Measurements from ENCODE around the gene GSN. TPM values are rescaled to one million over a fixed set of nuclear protein-coding genes. Genes with fewer than 3 reads are reported as not detected.

GSN gene
- polyA plus RNA-seq, 2 of the 4 experiments (the other 2 are of a cell fraction), result 33.7 to 77.2 TPM

DNA sequence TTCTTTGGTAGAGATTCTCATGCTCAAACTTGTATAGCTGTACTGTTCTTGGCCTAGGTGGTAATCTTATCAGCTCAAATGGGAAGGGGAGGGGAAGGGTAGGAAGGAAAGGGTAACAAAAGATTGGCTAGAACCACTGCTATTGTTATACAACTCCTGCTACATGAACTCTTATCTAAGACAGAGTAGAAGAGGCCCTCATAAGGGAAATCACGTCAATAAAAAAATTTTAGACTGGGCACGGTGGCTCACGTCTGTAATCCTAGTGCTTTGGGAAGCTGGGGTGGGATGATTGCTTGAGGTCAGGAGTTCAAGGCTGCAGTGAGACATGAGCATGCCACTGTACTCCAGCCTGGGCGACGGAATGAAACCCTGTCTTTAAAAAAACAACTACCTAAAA, 86.2 kb downstream of the GSN start:
- Histone ChIP-seq H3K27ac (no peak overlapping the region), H3K4me1 (peaks cover 42% of the 10 kb centered on the region), H3K9me3 (no peaks in the 10 kb centered on the region), H3K4me2 (no peak overlapping the region), H3K4me3 (no peak overlapping the region)
- FAIRE-seq (no peak), DNase-seq (ENCODE audit: low read depth in 1 of 2, low spot score in 1 of 2) (no peak), ATAC-seq (no peak)
- 92% methylated on average over 5 of the region's 5 CpGs for WGBS (ENCODE audit: missing lambda C conversion rate)
- no peak for TF ChIP-seq ESRRA (IDR thresholded peaks at IDR 0.05; ENCODE audit: borderline replicate concordance, low read length)
- no peak for TF ChIP-seq SMC3 (IDR thresholded peaks at IDR 0.05)
- no peak for TF ChIP-seq ZC3H11A (IDR thresholded peaks at IDR 0.05)
- TF ChIP-seq E2F6 (IDR thresholded peaks at IDR 0.05; ENCODE audit: borderline replicate concordance, low read depth), result no peak
- no peak for TF ChIP-seq ZFP36 (IDR thresholded peaks at IDR 0.05; ENCODE audit: borderline replicate concordance, partially characterized antibody)
- TF ChIP-seq CHD2 (IDR thresholded peaks at IDR 0.05; ENCODE audit: low read length, partially characterized antibody), result no peak
- no peak for TF ChIP-seq ZNF302 (CRISPR knock-in tag; IDR thresholded peaks at IDR 0.05)
- no peak for TF ChIP-seq KDM5A (IDR thresholded peaks at IDR 0.05)
- TF ChIP-seq HMGXB4 (CRISPR knock-in tag; IDR thresholded peaks at IDR 0.05; ENCODE audit: borderline replicate concordance), result no peak
- TF ChIP-seq HOXB5 (CRISPR knock-in tag; IDR thresholded peaks at IDR 0.05), result no peak
- no peak for TF ChIP-seq FOXS1 (CRISPR knock-in tag; IDR thresholded peaks at IDR 0.05)
- no peak for TF ChIP-seq EP300 (IDR thresholded peaks at IDR 0.05)
- no peak for TF ChIP-seq ATOH8 (CRISPR knock-in tag; IDR thresholded peaks at IDR 0.05; ENCODE audit: low read depth)
- no peak for TF ChIP-seq EHF (CRISPR knock-in tag; IDR thresholded peaks at IDR 0.05)
- TF ChIP-seq, protein P1, sequence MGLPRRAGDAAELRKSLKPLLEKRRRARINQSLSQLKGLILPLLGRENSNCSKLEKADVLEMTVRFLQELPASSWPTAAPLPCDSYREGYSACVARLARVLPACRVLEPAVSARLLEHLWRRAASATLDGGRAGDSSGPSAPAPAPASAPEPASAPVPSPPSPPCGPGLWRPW (IDR thresholded peaks at IDR 0.05), result no peak
- no peak for TF ChIP-seq TP53 (CRISPR knock-in tag; IDR thresholded peaks at IDR 0.05)
- TF ChIP-seq MYC (IDR thresholded peaks at IDR 0.05; ENCODE audit: borderline replicate concordance, low read length), result no peak
- POLR2A ChIA-PET, result no interaction called here
- CTCF ChIA-PET, result interaction anchor here (1.0 to 3.4 kb wide), 4 partner anchors 10 to 34 kb away, joined by 3 to 21 read pairs (median 8); no protein-coding TSS in a partner anchor

DNA sequence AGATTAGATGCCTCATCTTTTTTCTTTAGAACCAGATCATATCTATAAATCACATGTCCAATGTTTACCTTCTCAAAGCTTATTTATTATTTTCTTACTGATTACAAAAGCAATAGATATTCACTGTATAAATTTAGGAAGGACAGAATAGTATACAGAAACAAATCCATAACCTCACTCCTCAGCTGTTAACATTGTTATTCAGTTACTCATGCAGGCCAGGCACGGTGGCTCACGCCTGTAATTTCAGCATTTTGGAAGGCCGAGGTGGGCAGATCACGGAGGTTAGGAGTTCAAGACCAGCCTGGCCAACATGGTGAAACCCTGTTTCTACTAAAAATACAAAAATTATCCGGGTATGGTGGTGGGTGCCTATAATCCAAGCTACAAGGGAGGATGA, 86.8 kb downstream of the GSN start:
- FAIRE-seq (no peak), DNase-seq (ENCODE audit: low read depth in 1 of 2, low spot score in 1 of 2) (no peak), ATAC-seq (no peak)
- Histone ChIP-seq H3K4me1 (peaks cover 48% of the 10 kb centered on the region), H3K4me2 (no peak overlapping the region), H3K4me3 (no peak overlapping the region), H3K27ac (no peak overlapping the region), H3K9me3 (no peaks in the 10 kb centered on the region)
- POLR2A ChIA-PET, result no interaction called here
- WGBS (ENCODE audit: missing lambda C conversion rate), result 86% methylated on average over 5 of the region's 5 CpGs
- CTCF ChIA-PET, result interaction anchor here (1.0 to 3.4 kb wide), 4 partner anchors 10 to 35 kb away, joined by 3 to 21 read pairs (median 8); no protein-coding TSS in a partner anchor
- no peak for TF ChIP-seq EHMT2 (IDR thresholded peaks at IDR 0.05; ENCODE audit: low read depth)

- Histone ChIP-seq H3K4me2 (peak overlapping the region; percentile 50), H3K4me1 (peaks cover 54% of the 10 kb centered on the region), H3K27ac (peak overlapping the region in 1 of 2 experiments; percentile 47; a peak in 2 of 6 replicates), H3K9me3 (no peaks in the 10 kb centered on the region), H3K4me3 (no peak overlapping the region)
- TF ChIP-seq MAZ (IDR thresholded peaks at IDR 0.05; ENCODE audit: borderline replicate concordance, low read depth, low read length) (no peak), RARB (CRISPR knock-in tag; IDR thresholded peaks at IDR 0.05) (no peak), POLR2A (IDR thresholded peaks at IDR 0.05; ENCODE audit: low read length) (no peak), RFX5 (IDR thresholded peaks at IDR 0.05) (no peak), KDM1A (IDR thresholded peaks at IDR 0.05; ENCODE audit: low read depth) (no peak), CBX2 (IDR thresholded peaks at IDR 0.05; ENCODE audit: borderline replicate concordance, low read depth) (no peak), RAD21 (conservative IDR thresholded peaks at IDR 0.05 in 1 of 2, IDR thresholded peaks at IDR 0.05 in 1 of 2) (no peak), CEBPB (IDR thresholded peaks at IDR 0.05) (no peak), JUNB (IDR thresholded peaks at IDR 0.05) (no peak), EHF (CRISPR knock-in tag; IDR thresholded peaks at IDR 0.05) (no peak), CTCF (IDR thresholded peaks at IDR 0.05) (no peak), PHF8 (IDR thresholded peaks at IDR 0.05; ENCODE audit: borderline replicate concordance, low read depth) (no peak), TP53 (CRISPR knock-in tag; IDR thresholded peaks at IDR 0.05) (no peak), EP300 (IDR thresholded peaks at IDR 0.05) (no peak)
- ChIA-PET POLR2A (no interaction called here), CTCF (interaction anchor here (1.1 to 2.2 kb wide), 5 partner anchors 19 to 193 kb away, joined by 3 to 13 read pairs (median 6); no protein-coding TSS in a partner anchor)
- DNase-seq (ENCODE audit: low read depth in 1 of 2, low spot score in 1 of 2) (no peak), ATAC-seq (no peak), FAIRE-seq (no peak)
- 85% methylated on average over 3 of the region's 3 CpGs for WGBS (ENCODE audit: missing lambda C conversion rate)
These were observed 89.0 kb downstream of the GSN start for GRCh38 chr9:121357011-121357410.

Measured in A549 (cell line).